ENCODE results near the gene LRRC8B.

GRCh38 chr1:89646259-89646658 is 121.6 kb downstream of the LRRC8B start:
- TF ChIP-seq CTCF (IDR thresholded peaks at IDR 0.05) (no peak), POLR2A (IDR thresholded peaks at IDR 0.05) (no peak)
